NCI-H1092 treated with DMSO at 0.1 percent for 48 hours (cell line): ENCODE data around the gene FGD4.

Experiments
- DNase-seq: peaks from one replicate; lab custom pipeline; 2025; lab: John Stamatoyannopoulos, UW

Gene FGD4

GRCh38 chr12:32606443-32606842, 207.1 kb downstream of the FGD4 start:
- no peak for DNase-seq

GRCh38 chr12:32609966-32610365, 210.6 kb downstream of the FGD4 start:
- no peak for DNase-seq

GRCh38 chr12:32611986-32612385, 212.6 kb downstream of the FGD4 start:
- no peak for DNase-seq

GRCh38 chr12:32612658-32613614, 213.6 kb downstream of the FGD4 start:
- DNase-seq = no peak

GRCh38 chr12:32615441-32615840, 216.1 kb downstream of the FGD4 start:
- no peak for DNase-seq

GRCh38 chr12:32617534-32617933, 218.2 kb downstream of the FGD4 start:
- DNase-seq = no peak

- DNase-seq = no peak
These were observed 218.8 kb downstream of the FGD4 start for GRCh38 chr12:32618115-32618514.

- no peak for DNase-seq
These were observed 228.6 kb downstream of the FGD4 start for GRCh38 chr12:32627976-32628375.

GRCh38 chr12:32641287-32641901, 242.0 kb downstream of the FGD4 start:
- no peak for DNase-seq

- no peak for DNase-seq
These were observed 245.1 kb downstream of the FGD4 start for GRCh38 chr12:32644431-32644830.

GRCh38 chr12:32647275-32647674, 247.9 kb downstream of the FGD4 start:
- no peak for DNase-seq

GRCh38 chr12:32650508-32650907, 251.2 kb downstream of the FGD4 start:
- DNase-seq = no peak

- DNase-seq = no peak
These were observed 252.0 kb downstream of the FGD4 start for GRCh38 chr12:32651151-32651955.

- no peak for DNase-seq
These were observed 252.5 kb downstream of the FGD4 start for GRCh38 chr12:32651956-32652210.

- no peak for DNase-seq
These were observed 260.6 kb downstream of the FGD4 start for GRCh38 chr12:32659908-32660440.

GRCh38 chr12:32661706-32662105, 262.3 kb downstream of the FGD4 start:
- no peak for DNase-seq

GRCh38 chr12:32662665-32663064, 263.3 kb downstream of the FGD4 start:
- DNase-seq = no peak

GRCh38 chr12:32666018-32666417, 266.7 kb downstream of the FGD4 start:
- no peak for DNase-seq

GRCh38 chr12:32669584-32669983, 270.2 kb downstream of the FGD4 start:
- DNase-seq = no peak

- peak; percentile 88 for DNase-seq
These were observed 272.8 kb downstream of the FGD4 start for GRCh38 chr12:32671930-32672780.

- peak; percentile 94 for DNase-seq
These were observed 279.9 kb downstream of the FGD4 start, which contains the start of gene DNM1L for GRCh38 chr12:32679091-32679919. DNM1L (plus strand) TSS chr12:32679301; CDS start chr12:32679364, 63 bp downstream.
